GM10248 (cell line): ENCODE data around the gene GOLGA6L7.

Experiments
- CTCF ChIA-PET: fragments of 300-600 bp; sonication (Branson Sonifier 250); formaldehyde crosslinking; extraction: SDS; loops from one replicate; lab custom pipeline; 2021; ENCODE audit warnings: antibody characterized with exemption; lab: Yijun Ruan, JAX
- POLR2A ChIA-PET: fragments of 350-650 bp; sonication (Branson Sonifier 250); formaldehyde crosslinking; extraction: SDS; loops from one replicate; lab custom pipeline; 2020; ENCODE audit warnings: antibody characterized with exemption; lab: Yijun Ruan, JAX
- DNase-seq: peaks from one replicate; pipeline ENCODE4 v3.0.0; 2012; ENCODE audit errors: extremely low spot score
- TF ChIP-seq, protein P1 (sequence below): IDR thresholded peaks from 2 replicates; pipeline ENCODE4 v1.5.1; 2012; ENCODE audit warnings: mild to moderate bottlenecking, low read depth; ENCODE audit errors: extremely low read depth, missing control alignments, control extremely low read depth

The GOLGA6L7 gene

DNA sequence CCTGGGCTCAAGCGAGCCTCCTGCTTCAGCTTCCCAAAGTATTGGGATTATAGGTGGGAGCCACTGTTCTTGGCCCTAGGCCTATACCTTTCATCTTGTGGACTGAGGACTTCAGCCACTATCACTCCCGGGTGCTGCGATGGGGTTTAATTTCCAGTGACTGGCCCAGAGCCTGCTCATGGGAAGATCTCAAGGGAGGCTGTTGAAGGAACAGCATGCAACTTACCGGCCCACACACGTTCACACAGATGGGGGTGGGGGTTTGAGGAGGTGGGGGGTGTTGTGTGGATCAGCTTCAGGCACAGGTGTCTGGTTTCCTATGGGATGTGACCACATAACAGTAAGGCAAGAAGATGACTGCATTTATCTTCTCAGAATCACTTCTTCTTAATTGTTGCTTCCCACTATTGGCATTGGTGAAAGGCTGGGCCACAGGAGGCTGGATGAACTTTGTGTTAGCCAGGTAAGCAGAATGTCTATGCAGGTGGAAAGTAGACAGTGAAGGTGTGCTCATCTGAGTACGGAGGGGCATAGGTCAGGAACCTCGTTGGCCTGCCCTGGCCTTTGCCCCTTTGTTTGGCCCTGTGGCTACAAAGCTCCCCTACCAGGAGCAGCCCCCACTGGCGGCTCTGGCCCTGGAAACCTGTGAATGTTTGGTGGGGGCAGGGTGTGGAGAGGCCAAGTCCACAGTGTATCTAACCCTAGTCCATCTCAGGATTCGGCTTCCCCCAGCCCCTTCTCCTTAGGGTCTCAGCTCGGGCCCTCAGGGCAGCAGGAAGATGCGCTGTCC, 35.9 kb upstream of the GOLGA6L7 start:
- ChIA-PET POLR2A (no interaction called here), CTCF (no interaction called here)
- TF ChIP-seq, protein P1, sequence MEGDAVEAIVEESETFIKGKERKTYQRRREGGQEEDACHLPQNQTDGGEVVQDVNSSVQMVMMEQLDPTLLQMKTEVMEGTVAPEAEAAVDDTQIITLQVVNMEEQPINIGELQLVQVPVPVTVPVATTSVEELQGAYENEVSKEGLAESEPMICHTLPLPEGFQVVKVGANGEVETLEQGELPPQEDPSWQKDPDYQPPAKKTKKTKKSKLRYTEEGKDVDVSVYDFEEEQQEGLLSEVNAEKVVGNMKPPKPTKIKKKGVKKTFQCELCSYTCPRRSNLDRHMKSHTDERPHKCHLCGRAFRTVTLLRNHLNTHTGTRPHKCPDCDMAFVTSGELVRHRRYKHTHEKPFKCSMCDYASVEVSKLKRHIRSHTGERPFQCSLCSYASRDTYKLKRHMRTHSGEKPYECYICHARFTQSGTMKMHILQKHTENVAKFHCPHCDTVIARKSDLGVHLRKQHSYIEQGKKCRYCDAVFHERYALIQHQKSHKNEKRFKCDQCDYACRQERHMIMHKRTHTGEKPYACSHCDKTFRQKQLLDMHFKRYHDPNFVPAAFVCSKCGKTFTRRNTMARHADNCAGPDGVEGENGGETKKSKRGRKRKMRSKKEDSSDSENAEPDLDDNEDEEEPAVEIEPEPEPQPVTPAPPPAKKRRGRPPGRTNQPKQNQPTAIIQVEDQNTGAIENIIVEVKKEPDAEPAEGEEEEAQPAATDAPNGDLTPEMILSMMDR = no peak
- DNase-seq = no peak

DNA sequence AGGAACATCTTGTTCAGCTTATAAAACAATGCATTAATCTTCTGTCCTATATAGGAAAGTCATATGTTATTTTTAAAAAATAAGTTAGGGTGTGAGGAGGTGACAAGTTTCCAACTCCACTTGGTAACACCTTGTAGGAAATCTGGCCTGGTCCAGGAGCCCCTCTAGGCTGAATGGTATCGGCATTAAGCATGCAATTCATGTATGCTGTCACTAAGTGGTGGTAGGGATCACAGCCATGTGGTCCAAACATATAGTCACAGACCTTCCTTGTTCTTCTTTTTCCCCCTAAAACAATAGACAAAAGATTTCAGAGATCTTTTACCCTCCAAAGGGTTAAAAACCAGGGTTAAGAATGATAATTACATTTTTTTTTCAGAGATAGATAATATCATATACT, 33.2 kb upstream of the GOLGA6L7 start:
- POLR2A ChIA-PET = no interaction called here
- no peak for DNase-seq
- TF ChIP-seq, protein P1 = no peak
- CTCF ChIA-PET = no interaction called here

DNA sequence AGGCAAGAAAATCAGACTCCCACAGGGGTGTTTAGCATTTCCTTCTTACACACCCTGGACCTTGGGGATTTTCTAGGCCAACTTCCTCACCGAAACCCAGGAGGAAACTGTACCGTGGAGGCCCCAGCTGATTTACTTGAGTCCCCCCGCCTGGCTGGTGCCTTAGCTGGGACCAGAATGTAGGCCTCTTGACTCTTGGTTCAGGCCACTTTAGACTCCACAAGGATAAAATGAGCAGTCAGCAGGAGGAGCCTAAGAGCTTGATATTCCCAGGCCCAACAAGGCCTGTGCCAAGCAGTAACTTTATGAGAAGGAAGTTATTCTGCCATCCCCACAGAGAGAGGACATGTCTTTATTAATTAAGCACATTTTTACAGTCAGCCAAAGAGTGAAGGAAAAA, 32.7 kb upstream of the GOLGA6L7 start:
- ChIA-PET POLR2A (no interaction called here), CTCF (no interaction called here)
- TF ChIP-seq, protein P1 = no peak
- no peak for DNase-seq

DNA sequence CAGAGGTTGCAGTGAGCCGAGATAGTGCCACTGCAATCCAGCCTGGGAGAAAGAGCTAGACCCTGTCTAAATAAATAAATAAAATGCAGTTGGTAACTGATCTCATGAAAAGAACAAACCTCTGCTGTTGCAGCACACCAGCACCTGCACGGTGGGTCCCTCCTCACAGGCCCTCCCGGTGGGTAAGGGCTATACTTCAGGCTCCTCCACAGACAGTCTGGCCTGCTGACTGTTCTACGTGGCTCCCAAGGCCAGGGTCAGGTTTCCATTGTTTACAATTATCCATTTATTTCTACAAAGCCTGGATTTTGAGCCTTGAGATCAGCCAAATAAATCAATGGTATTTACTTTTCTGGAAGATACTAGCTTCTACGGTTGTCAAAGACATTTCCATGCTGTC, 32.2 kb upstream of the GOLGA6L7 start:
- ChIA-PET POLR2A (no interaction called here), CTCF (no interaction called here)
- TF ChIP-seq, protein P1 = no peak
- DNase-seq = no peak

DNA sequence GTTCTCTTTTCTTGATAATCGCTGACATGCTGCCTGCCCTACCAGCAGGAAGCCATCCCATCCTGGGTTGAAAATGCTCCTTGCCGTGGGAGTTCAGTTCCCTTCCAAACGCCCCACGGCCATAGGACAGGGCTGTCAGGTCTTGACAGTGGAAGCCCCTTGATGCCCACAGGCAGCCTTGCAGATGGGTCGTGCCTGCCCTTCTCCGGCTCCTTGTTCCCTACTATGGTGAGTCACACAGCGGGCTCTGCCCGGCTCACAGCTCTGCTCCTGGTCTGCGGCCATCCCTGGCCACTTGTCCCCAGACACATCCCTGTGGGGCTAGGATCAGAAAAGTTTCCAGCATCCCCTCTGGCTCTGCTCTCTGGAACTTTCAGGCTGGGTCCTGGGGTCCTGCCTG, 31.1 kb upstream of the GOLGA6L7 start:
- TF ChIP-seq, protein P1 = no peak
- ChIA-PET POLR2A (no interaction called here), CTCF (no interaction called here)
- no peak for DNase-seq

DNA sequence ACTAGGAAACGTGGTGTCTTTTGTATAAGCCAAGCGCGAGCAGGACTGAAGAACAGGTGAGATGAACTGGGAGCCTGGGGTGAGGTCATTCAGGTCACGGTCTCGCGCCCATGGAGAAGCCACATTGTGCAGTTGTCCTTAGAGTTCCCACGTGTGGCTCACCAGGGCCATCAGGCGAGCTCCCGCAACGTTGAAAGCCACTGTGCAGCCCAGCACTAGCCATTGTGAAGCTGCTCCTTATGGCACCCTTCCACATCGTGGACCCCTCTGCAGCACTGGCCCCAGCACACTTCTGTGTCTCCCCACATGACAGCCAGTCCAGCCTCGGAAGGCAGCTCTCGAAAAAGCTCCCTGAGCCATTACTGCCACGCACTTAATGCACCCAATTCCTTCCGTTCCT, 29.8 kb upstream of the GOLGA6L7 start:
- ChIA-PET POLR2A (no interaction called here), CTCF (no interaction called here)
- TF ChIP-seq, protein P1 = no peak
- DNase-seq = no peak
